Measurements from ENCODE around the gene ARHGAP21. TPM values are rescaled to one million over a fixed set of nuclear protein-coding genes. Genes with fewer than 3 reads are reported as not detected.
A peak's percentile ranks its signal among the peaks of the same experiment; 100 is the strongest.

The ARHGAP21 gene
- total and polyA plus RNA-seq, 12 donors: 23.0 to 52.3 (median 39.9) TPM

DNA sequence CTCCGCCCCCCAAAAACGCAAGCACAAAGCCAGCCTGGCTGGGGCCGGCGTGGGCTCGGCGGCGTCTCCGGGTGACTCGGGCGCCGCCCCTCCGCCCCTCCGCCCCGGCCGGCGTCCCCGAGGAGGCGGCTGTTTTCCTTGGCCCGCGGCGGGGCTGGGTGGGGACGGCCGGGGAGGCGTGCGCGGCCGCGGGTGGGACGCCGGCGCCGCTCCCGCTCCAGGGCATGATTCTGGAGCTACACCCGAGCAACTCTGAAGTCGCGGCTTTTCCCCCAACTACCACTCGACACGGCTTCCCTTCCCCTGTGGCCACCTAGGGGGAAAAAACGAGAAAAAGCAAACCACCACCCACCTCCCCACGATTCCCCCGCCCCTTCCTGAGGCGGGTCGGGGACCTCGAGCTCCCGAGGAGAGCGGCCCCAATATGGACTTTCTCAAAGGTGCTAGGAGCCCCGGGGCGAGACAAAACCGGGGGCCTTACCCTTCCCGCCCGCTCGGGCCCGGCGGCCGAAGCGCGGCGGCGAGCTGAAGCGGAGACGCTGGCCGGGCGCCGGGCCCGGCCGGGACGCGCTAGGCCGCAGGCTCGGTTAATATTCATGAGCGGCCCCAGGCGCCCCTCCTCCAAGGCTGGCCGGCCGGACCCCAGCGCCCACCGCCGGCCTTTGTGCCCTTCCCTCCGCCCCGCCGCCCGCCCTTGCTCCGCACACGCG is 856 bp downstream of the ARHGAP21 start:
- DNase-seq (peak; percentile 64 to 73), ATAC-seq (peak; percentile 24 to 53 (median 46))
- intact Hi-C loops (cut with DNase I): loop anchor here in 9 of 10 donors (2.0 to 10.0 kb wide), 14 partner anchors 78 to 362 kb away; partner anchors contain the start of genes PRTFDC1 (in 5 of the 9), ENKUR (in 3 of the 9) and THNSL1 (in 3 of the 9)
- WGBS, 2 donors: 0% methylated on average over 53 to 79 of the region's 84 CpGs
- TF ChIP-seq, protein P1, sequence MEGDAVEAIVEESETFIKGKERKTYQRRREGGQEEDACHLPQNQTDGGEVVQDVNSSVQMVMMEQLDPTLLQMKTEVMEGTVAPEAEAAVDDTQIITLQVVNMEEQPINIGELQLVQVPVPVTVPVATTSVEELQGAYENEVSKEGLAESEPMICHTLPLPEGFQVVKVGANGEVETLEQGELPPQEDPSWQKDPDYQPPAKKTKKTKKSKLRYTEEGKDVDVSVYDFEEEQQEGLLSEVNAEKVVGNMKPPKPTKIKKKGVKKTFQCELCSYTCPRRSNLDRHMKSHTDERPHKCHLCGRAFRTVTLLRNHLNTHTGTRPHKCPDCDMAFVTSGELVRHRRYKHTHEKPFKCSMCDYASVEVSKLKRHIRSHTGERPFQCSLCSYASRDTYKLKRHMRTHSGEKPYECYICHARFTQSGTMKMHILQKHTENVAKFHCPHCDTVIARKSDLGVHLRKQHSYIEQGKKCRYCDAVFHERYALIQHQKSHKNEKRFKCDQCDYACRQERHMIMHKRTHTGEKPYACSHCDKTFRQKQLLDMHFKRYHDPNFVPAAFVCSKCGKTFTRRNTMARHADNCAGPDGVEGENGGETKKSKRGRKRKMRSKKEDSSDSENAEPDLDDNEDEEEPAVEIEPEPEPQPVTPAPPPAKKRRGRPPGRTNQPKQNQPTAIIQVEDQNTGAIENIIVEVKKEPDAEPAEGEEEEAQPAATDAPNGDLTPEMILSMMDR (IDR thresholded peaks at IDR 0.05): no peak
- Histone ChIP-seq H3K4me3 (peak overlapping the region; percentile 59 to 94 (median 86)), H3K9me3 (no peaks in the 10 kb centered on the region), H3K27ac (peak overlapping the region; percentile 96 to 99 (median 98)), H3K4me1 (peaks cover 0 to 53% (median 41%) of the 10 kb centered on the region in 9 donors), H3K27me3 (no peaks in the 10 kb centered on the region), H3K36me3 (peaks cover 0 to 10% (median 0%) of the 10 kb centered on the region in 9 donors)

DNA sequence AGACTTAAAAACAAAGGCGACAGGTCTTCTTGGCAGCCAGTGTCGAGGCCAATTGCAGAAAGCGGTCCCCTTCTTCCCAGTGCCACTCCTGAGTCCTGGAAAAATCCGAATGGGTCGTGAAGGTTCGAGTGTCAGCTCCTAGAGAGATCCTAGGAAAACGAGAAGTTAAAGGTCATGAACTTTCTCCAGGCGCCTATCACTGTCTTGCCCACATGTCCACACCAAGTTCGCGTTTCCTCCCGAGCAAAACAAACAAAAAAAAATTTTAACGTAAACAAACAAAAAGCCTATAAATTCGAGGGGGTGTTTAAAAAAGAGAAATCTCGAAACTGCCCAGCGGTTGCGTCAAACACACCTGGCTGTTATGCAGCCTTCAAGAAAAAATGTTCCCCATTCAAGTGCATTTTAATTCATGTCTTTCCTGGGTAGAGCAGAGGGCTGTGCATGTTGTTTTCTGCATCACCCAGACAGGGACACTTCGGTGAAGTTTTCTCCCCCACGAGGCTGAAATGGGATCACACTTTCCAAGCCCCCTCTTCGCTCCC is 1.5 kb downstream of the ARHGAP21 start:
- Histone ChIP-seq H3K27ac (peak overlapping the region; percentile 96 to 99 (median 98)), H3K27me3 (no peaks in the 10 kb centered on the region), H3K4me3 (peak overlapping the region; percentile 59 to 94 (median 86)), H3K4me1 (peaks cover 0 to 59% (median 47%) of the 10 kb centered on the region in 9 donors), H3K36me3 (peaks cover 0 to 15% (median 0%) of the 10 kb centered on the region in 9 donors), H3K9me3 (no peaks in the 10 kb centered on the region)
- no peak for ATAC-seq
- TF ChIP-seq, protein P1 (IDR thresholded peaks at IDR 0.05): no peak
- DNase-seq: no peak
- WGBS, 2 donors: 3 to 4% methylated on average over 19 of the region's 19 CpGs
- intact Hi-C loops (cut with DNase I): loop anchor here in 9 of 10 donors (2.0 to 10.0 kb wide), 14 partner anchors 77 to 363 kb away; partner anchors contain the start of genes PRTFDC1 (in 5 of the 9), ENKUR (in 3 of the 9) and THNSL1 (in 3 of the 9)

DNA sequence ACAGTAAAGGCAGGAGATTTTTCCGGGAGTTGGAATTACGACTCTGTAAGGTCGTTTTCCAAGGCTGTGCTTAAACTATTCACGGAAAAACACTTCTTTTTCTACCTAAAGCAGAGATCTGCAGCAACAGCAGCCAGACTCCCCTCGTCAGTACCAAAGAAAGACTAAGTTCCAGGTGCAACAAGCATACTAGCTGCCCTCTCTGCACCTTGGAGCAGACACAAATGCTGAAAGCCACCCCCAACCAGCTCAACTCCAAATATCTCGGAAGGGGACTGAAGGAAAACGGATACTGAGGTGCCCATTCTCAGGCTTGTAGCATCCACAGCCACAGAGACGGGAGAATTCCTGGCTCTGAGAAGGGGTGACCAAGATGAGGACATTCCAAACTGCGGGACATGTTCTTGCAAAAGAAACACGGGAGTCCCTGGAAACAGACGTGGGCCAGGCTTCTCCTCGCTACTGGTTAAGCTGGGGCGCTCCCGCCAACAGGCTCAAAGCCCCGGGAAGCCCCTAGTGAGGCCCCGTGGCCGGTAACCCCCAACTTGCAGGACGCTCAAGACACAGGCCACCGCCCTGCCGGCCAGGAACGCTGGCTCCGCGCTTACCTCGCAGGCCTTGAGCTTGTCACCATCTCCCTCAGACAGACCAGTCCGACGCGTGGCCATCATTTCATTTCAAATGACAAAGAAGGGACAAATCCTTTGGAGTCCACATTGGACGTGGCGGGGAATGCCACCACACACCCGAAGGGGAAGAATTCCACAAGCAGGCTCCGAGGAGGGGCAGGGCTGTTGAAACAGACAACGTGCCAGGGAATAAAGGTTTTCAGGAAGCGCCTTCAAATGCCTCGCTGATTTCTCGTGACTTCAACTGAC is 2.2 kb downstream of the ARHGAP21 start:
- intact Hi-C loops (cut with DNase I): loop anchor here in 9 of 10 donors (2.0 to 10.0 kb wide), 14 partner anchors 77 to 363 kb away; partner anchors contain the start of genes PRTFDC1 (in 5 of the 9), ENKUR (in 3 of the 9) and THNSL1 (in 3 of the 9)
- 6 to 12% methylated on average over 35 of the region's 35 CpGs for WGBS, 2 donors
- ATAC-seq (no peak), DNase-seq (peak; percentile 12 to 39)
- Histone ChIP-seq H3K36me3 (peaks cover 0 to 15% (median 0%) of the 10 kb centered on the region in 9 donors), H3K4me1 (peaks cover 0 to 67% (median 54%) of the 10 kb centered on the region in 9 donors), H3K27ac (peak overlapping the region; percentile 96 to 99 (median 98)), H3K9me3 (no peaks in the 10 kb centered on the region), H3K4me3 (peak overlapping the region; percentile 59 to 94 (median 86)), H3K27me3 (no peaks in the 10 kb centered on the region)
- TF ChIP-seq, protein P1 (IDR thresholded peaks at IDR 0.05): no peak
